Activated effector memory CD4-positive, alpha-beta T cell treated with anti-CD3 and anti-CD28 coated beads, Interleukin-2, amount 50 U/mL, for 16 hours (primary cell): Measurements from ENCODE around the gene SUMO2.
"Not testable (repeated sequence)": the region's sequence is repeated elsewhere in the genome, so short reads cannot be mapped to it uniquely, and the experiment has no call there.

Experiments
- DNase-seq: peaks from one replicate; pipeline ENCODE4 v3.0.0-alpha.2; 2020

SUMO2 gene

DNA sequence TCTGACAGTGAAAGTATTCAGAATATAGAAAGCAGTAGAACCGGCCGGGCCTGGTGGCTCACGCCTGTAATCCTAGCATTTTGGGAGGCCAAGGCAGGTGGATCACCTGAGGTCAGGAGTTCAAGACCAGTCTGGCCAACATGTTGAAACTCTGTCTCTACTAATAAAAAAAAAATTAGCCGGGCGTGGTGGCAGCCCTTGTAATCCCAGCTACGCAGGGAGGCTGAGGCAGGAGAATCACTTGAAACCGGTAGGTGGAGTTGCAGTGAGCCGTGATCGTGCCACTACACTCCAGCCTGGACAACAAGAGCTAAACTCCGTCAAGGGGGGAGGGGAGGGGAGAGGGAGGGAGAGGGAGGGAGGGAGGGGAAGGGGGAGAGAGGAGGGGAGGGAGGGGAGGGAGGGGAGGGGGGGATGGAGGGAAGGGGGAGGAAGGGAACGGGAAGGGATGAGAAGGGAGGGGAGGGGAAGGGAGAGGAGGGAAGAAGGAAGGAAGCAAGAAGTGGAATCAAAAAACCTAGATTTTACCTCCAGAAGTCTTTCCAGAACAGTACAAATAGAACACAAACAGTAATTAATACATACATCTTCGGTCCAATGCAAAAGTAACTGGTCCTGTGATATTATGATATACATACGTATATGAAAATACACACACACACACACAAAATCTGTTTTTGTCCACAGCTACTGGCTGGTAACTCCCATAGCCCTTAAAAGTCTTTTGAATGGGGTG, 40.4 kb downstream of the SUMO2 start:
- DNase-seq: no peak

DNA sequence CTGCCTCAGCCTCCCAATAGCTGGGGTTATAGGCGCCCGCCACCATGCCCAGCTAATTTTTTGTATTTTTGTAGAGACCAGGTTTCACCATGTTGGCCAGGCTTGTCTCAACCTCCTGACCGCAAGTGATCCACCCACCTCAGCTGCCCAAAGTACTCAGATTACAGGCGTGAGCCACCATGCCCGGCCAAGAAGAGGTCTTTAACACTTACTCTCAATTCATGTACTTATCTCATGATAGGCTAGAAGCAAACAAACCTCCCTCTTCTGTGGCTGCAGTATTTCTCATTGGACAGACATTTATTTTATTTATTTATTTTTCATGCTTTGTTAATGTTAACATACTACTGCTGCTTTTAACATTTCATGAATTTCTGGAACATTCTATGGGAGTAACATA, 44.2 kb downstream of the SUMO2 start:
- DNase-seq: no peak

GRCh38 chr17:75137762-75138161, 45.0 kb downstream of the SUMO2 start:
- DNase-seq: not testable (repeated sequence)

DNA sequence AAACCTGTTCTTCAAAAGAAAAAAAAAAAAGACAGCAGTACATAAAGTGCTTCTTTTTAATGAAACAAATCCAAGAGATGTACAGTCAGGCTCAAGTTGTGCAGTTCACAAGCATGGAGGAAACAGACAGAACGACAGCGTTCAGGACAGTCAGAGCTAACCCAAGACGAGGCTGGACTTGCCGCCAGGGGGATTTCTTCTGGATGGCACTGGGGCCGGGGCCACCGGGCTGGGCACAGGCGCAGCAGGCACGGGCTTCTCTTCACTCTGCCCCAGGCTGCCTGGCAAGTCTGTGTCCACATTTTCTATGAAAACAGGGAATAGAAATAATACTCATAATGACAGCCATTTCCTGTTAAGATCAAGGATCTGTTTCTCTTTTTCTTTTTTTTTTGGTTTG, 46.8 kb downstream of the SUMO2 start:
- DNase-seq: no peak

- DNase-seq: no peak
Measured at GRCh38 chr17:75135452-75135851, 47.3 kb downstream of the SUMO2 start.

GRCh38 chr17:75133607-75134347, 49.0 kb downstream of the SUMO2 start:
- DNase-seq: not testable (repeated sequence)

- no peak for DNase-seq
Measured at GRCh38 chr17:75133001-75133400, 49.8 kb downstream of the SUMO2 start.

DNA sequence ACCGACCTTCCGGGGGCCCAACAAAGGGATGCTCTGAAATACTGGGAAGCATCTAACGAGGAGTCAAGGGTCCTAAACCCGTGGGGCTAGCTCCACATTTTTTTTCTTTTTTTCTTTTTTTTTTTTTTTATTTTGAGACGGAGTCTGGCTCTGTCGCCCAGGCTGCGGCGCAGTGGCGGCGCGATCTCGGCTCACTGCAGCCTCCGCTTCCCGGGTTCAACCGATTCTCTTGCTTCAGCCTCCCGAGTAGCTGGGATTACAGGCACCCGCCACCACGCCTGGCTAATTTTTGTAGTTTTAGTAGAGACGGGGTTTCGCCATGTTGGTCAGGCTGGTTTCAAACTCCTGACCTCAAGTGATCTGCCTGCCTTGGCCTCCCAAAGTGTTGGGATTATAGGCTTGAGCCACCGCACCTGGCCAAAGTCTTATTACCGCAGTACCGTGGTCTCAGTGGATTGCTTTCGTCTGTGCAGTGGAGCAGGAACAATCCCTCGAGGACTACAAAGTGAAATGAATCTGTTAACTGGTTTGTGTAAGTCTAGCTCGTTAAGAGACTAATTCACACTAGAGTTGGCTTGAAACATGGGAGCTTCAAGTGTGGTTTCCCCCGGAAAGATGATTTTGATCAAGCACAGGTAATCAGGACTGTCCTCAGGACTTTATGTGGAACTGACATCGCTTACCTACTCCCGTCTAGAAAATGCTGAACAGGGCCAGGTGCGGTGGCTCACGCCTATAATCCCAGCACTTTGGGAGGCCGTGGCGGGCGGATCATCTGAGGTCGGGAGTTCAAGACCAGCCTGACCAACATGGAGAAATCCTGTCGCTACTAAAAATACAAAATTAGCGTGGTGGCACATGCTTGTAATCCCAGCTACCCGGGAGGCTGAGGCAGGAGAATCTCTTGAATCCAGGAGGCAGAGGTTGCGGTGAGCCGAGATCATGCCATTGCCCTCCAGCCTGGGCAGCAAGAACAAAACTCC, 50.5 kb downstream of the SUMO2 start:
- not testable (repeated sequence) for DNase-seq

- DNase-seq: peak; percentile 88
Measured at GRCh38 chr17:75131278-75132017, 51.3 kb downstream of the SUMO2 start, which contains the start of gene NT5C. Gene NT5C (minus strand): TSS chr17:75131742. CDS start chr17:75131707, 35 bp downstream.

GRCh38 chr17:75130632-75131277, 52.0 kb downstream of the SUMO2 start:
- DNase-seq: peak; percentile 82

- DNase-seq: no peak
Measured at GRCh38 chr17:75130059-75130631, 52.6 kb downstream of the SUMO2 start.

- no peak for DNase-seq
Measured at GRCh38 chr17:75129576-75129975, 53.2 kb downstream of the SUMO2 start.

GRCh38 chr17:75128694-75129505, 53.9 kb downstream of the SUMO2 start:
- DNase-seq: no peak

DNA sequence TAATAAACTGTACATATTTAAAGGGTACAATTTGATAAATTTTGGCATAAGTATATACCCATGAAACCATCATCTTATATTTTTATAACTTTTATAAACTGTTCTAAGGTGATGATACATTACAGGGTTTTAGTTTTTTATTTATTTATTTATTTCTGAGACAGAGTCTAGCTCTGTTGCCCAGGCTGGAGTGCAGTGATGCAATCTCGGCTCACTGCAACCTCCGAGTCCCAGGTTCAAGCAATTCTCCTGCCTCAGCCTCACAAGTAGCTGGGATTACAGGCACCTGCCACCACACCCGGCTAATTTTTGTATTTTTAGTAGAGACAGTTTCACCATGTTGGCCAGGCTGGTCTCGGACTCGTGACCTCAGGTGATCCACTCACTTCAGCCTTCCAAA, 54.8 kb downstream of the SUMO2 start:
- DNase-seq: not testable (repeated sequence)

DNA sequence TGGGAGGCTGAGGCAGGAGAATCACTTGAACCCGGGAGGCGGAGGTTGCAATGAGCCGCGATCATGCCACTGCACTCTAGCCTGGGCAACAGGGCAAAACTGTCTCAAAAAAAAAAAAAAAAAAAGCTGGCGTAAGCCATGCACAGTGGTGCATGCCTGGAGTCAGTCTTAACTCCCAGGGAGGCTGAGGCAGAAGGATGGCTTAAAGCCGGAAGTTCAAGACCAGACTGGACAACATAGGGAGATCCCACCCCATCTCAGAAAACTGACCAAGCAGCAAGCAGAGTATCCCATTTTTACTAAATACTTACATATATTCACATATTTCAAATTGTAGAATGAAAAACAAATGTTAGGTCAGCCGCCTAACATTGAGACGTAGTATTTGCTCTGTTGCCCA, 55.8 kb downstream of the SUMO2 start:
- DNase-seq: no peak

GRCh38 chr17:75125984-75126383, 56.8 kb downstream of the SUMO2 start:
- no peak for DNase-seq

DNA sequence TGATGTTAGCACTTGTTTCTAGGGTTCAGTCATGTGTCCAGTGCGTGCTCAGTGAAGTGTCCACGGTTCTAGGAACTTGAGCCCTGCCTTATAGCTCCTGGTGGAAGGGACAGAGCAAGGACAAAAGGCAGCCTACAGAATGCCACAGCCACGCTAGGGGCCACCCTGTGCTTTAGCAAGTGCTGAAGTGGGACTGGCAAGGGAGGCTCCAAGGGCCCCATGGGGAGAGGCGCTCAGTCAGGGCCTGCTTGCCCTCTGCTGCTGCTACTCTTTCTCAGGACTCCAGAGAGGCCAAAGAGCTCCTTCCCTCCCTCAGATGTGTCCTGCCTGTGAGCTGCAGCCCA, 58.0 kb downstream of the SUMO2 start:
- no peak for DNase-seq

- DNase-seq: peak; percentile 90
Measured at GRCh38 chr17:75124041-75124818, 58.5 kb downstream of the SUMO2 start.

DNA sequence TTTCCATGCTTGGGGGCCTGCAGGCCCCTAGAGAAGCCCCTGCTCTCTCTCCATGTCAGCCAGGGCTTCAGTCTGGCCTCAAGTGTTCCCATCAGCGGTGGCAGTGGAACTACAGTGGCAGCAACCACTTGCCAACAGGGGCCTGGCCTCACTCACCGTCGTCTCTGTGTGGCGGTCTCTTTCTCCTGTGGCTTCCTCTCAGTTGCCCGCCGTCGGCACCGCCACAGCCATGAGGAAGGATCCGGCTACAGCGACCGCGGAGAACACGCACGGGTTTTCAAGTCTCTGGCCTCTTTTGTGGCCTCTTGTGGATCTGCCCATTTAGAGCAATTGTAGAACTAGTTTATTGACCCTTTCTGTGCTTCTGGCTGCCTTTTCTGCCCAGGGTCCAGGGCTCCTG, 64.5 kb downstream of the SUMO2 start:
- DNase-seq: no peak

- no peak for DNase-seq
Measured at GRCh38 chr17:75116737-75117136, 66.0 kb downstream of the SUMO2 start.
